Activated B cell treated with CpG ODN at 0.5 μM for 24 hours (primary cell): ENCODE data around the gene CDK14. TPM values are rescaled to one million over a fixed set of nuclear protein-coding genes. Genes with fewer than 3 reads are reported as not detected.

Experiments used
- ATAC-seq: fragments of 200-7000 bp; cut with Tn5 transposase; one replicate; pipeline ENCODE4 v1.10.0; 2021; ENCODE audit warnings: low read depth, mild to moderate bottlenecking, moderate library complexity
- CTCF ChIA-PET: fragments of 350-600 bp; sonication (Branson Sonifier 250); formaldehyde crosslinking; loops from one replicate; lab custom pipeline; 2021; ENCODE audit warnings: antibody characterized with exemption; lab: Charles Lee
- POLR2A ChIA-PET: fragments of 350-600 bp; sonication (Branson Sonifier 250); formaldehyde crosslinking; loops from one replicate; lab custom pipeline; 2021; ENCODE audit warnings: antibody characterized with exemption; lab: Charles Lee
- DNase-seq: peaks from one replicate; pipeline ENCODE4 v3.0.0; 2022
- H3K27ac Mint-ChIP-seq: one replicate; pipeline ENCODE4 v1.8.0; 2020; ENCODE audit warnings: mixed read lengths
- H3K27me3 Mint-ChIP-seq: one replicate; pipeline ENCODE4 v1.8.0; 2021; ENCODE audit warnings: mixed read lengths
- H3K36me3 Mint-ChIP-seq: one replicate; pipeline ENCODE4 v1.8.0; 2021; ENCODE audit warnings: low read depth, mixed read lengths
- H3K4me1 Mint-ChIP-seq: one replicate; pipeline ENCODE4 v1.8.0; 2021; ENCODE audit warnings: mixed read lengths
- H3K4me3 Mint-ChIP-seq: one replicate; pipeline ENCODE4 v1.8.0; 2020; ENCODE audit warnings: mild to moderate bottlenecking, mixed read lengths
- H3K9me3 Mint-ChIP-seq: one replicate; pipeline ENCODE4 v1.8.0; 2020; ENCODE audit warnings: mixed read lengths
- intact Hi-C: fragments of 100-400 bp; cut with micrococcal nuclease; formaldehyde crosslinking; loops from one replicate; pipeline ENCODE4 v1.15.1; 2024
- total RNA-seq: library from RNA; stranded (reverse); gene quantifications from 2 replicates; pipeline ENCODE4 v1.2.3, GENCODE V29; 2022
- TF ChIP-seq, protein P1 (sequence below): fragments of 200-600 bp; IDR thresholded peaks from one replicate; pipeline ENCODE4 v1.8.0; 2022; ENCODE audit warnings: antibody characterized with exemption, mild to moderate bottlenecking

Gene CDK14
- total RNA-seq, 1 donor from 2014 or later = 140 TPM

DNA sequence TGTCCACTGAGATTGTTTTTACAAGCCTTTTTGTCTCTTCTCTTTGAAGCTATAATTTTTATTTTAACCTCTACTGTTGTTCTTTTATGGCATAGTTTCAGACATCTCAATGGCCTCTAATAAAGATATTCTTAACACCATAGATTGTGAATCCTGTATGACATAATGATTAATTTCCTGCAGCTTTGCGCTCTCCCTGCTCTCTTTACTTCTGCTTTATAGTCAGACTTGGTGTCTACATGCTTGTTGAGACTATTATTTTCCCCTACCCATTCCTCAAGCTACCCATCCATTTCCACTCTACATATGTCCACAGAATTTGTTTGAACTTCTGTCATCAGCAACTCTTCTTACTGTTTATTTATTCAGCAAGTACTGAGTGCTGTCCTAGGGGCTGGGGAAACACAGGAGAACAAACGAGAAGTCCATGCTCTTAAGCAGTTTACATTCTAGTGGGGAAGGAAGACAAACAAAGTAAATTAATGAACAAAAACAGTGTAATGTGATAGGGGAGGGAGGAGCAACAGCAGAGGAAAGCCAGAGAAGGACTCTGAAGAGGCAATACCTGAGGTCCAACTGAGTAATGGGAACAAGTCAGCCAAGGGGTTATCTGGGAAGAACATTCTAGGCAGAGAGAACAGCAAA, 110.1 kb downstream of the CDK14 start:
- no peak for ATAC-seq
- no peak overlapping the region for H3K4me3 Mint-ChIP-seq
- peak overlapping the region; percentile 60 for H3K27ac Mint-ChIP-seq
- H3K9me3 Mint-ChIP-seq = no peaks in the 10 kb centered on the region
- H3K36me3 Mint-ChIP-seq = peaks cover 2% of the 10 kb centered on the region
- peaks cover 65% of the 10 kb centered on the region for H3K4me1 Mint-ChIP-seq
- TF ChIP-seq, protein P1, sequence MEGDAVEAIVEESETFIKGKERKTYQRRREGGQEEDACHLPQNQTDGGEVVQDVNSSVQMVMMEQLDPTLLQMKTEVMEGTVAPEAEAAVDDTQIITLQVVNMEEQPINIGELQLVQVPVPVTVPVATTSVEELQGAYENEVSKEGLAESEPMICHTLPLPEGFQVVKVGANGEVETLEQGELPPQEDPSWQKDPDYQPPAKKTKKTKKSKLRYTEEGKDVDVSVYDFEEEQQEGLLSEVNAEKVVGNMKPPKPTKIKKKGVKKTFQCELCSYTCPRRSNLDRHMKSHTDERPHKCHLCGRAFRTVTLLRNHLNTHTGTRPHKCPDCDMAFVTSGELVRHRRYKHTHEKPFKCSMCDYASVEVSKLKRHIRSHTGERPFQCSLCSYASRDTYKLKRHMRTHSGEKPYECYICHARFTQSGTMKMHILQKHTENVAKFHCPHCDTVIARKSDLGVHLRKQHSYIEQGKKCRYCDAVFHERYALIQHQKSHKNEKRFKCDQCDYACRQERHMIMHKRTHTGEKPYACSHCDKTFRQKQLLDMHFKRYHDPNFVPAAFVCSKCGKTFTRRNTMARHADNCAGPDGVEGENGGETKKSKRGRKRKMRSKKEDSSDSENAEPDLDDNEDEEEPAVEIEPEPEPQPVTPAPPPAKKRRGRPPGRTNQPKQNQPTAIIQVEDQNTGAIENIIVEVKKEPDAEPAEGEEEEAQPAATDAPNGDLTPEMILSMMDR = no peak
- ChIA-PET CTCF (interaction anchor here (1.1 to 4.6 kb wide), 2 partner anchors 44 to 329 kb away, joined by 3 to 59 read pairs; no protein-coding TSS in a partner anchor), POLR2A (interaction anchor here (1.1 to 1.2 kb wide), 2 partner anchors 11 to 327 kb away, joined by 3 to 5 read pairs; no protein-coding TSS in a partner anchor)
- no peaks in the 10 kb centered on the region for H3K27me3 Mint-ChIP-seq
- DNase-seq = no peak
- intact Hi-C loops = loop anchor here (5.0 kb wide), 4 partner anchors 154 to 931 kb away; no protein-coding TSS in a partner anchor

DNA sequence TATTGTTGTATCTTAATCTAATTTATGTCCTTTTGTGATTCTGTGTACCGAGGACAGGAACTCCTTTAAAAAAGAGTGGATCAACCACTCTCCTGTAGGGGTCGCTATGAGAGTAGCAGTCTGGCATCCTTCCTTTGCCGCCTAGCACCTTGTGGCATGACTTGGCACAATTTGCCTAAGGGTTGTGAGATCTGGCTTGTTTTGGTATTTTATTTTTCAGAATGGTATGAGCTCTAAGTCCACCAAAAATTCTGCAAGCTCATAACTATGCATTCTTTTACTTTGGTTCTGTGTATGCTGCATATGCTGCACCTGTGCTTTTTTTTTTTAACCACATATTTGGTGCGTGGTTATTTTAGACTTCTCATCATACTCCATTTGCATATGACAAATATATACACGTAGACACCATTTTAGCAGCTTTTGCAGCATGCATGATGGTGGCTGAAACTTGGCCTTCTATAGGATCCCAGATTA, 112.8 kb downstream of the CDK14 start:
- TF ChIP-seq, protein P1 = no peak
- no peak for DNase-seq
- peaks cover 81% of the 10 kb centered on the region for H3K4me1 Mint-ChIP-seq
- ChIA-PET CTCF (interaction anchor here (0.6 to 4.6 kb wide), 26 partner anchors 9 to 1227 kb away, joined by 3 to 59 read pairs (median 4); no protein-coding TSS in a partner anchor), POLR2A (interaction anchor here (0.7 to 3.4 kb wide), 19 partner anchors 8 to 325 kb away, joined by 3 to 22 read pairs (median 4); partner anchors contain the start of gene CDK14)
- H3K36me3 Mint-ChIP-seq = peaks cover 2% of the 10 kb centered on the region
- intact Hi-C loops = loop anchor here (1.0 to 5.0 kb wide), 14 partner anchors 19 to 928 kb away; partner anchors contain the start of gene GTPBP10
- H3K9me3 Mint-ChIP-seq = no peaks in the 10 kb centered on the region
- H3K27me3 Mint-ChIP-seq = no peaks in the 10 kb centered on the region
- peak overlapping the region; percentile 86 for H3K4me3 Mint-ChIP-seq
- H3K27ac Mint-ChIP-seq = peak overlapping the region; percentile 96
- ATAC-seq = peak; percentile 40

DNA sequence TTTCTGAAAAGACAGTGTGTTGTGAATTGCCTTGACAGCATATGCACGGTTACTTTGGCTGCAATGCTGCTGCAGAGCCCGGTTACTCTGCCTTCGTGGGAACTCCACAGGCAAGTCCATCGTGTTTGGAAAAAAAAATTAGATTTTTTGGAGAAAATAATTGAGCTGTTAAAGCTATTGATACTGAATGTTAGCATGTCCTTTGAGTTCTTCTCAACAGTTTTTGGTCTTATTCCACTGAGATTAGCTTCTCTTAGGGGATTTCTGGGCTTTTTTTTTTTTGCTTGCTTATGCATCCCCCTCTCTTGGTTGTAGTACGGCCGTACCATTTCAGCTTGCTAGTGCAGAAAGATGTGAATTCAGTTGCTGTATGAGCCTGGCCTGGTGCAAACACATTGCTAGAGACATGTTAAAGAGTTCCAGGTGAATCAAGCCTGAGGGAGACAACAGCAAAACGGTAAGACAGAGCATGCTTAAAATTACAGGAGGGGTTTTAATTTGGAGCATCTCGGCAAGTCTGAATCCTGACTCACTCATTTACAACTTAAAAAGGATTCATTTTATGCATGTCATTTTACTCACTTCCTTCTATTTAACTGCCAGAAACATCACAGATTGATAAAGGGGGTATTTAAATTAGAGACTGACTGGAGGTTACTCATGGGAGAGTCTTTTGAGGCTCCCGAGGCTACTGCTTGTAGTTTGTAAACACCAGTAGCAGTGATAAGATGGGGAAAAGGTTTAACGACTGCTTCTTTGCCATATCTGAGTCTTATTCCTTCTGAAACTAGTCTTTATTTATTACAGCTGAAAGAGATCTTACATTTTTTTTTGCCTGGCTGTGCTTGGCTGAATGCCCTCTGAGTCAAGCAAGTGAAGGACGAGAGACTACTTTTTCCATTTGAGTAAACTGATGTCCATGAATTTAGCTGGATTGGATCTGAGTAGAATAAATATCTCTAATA, 113.7 kb downstream of the CDK14 start:
- ChIA-PET CTCF (interaction anchor here (0.6 to 4.6 kb wide), 26 partner anchors 9 to 1227 kb away, joined by 3 to 59 read pairs (median 4); partner anchors contain the start of gene CDK14), POLR2A (interaction anchor here (0.6 to 3.4 kb wide), 20 partner anchors 9 to 1737 kb away, joined by 3 to 22 read pairs (median 5); partner anchors contain the start of genes CDK14 and GATAD1)
- Mint-ChIP-seq H3K27me3 (no peaks in the 10 kb centered on the region), H3K4me3 (peak overlapping the region; percentile 86), H3K9me3 (no peaks in the 10 kb centered on the region), H3K27ac (peak overlapping the region; percentile 96), H3K36me3 (peaks cover 2% of the 10 kb centered on the region), H3K4me1 (peaks cover 88% of the 10 kb centered on the region)
- TF ChIP-seq, protein P1 = no peak
- DNase-seq (peak; percentile 33), ATAC-seq (peak; percentile 73)
- intact Hi-C loops = loop anchor here (1.0 to 5.0 kb wide), 17 partner anchors 10 to 1233 kb away; partner anchors contain the start of genes AKAP9, CDK14 and GTPBP10

DNA sequence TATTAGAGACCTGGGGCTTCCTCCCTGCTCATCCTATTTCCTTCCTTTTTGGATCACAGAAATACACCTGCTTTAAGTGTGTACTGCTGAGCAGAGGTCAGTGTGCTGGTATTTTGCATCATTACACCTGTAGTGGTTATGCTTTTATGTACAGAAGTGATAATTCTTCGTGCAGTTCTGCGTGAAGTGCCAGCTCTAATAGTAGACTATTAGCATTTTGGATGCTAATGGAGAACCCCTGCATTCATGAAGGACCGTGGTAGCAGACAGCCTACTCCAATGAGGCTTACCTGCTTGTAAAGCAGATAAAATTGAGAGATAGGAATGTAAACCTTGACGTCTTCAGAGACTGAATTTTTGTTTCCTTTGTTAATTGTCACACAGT, 114.3 kb downstream of the CDK14 start:
- TF ChIP-seq, protein P1 = no peak
- Mint-ChIP-seq H3K27me3 (no peaks in the 10 kb centered on the region), H3K9me3 (no peaks in the 10 kb centered on the region), H3K27ac (peak overlapping the region; percentile 96), H3K4me3 (peak overlapping the region; percentile 86), H3K4me1 (peaks cover 92% of the 10 kb centered on the region), H3K36me3 (peaks cover 2% of the 10 kb centered on the region)
- DNase-seq = no peak
- no peak for ATAC-seq
- CTCF ChIA-PET = interaction anchor here (1.3 to 2.8 kb wide), 4 partner anchors 10 to 114 kb away, joined by 4 to 23 read pairs (median 10); partner anchors contain the start of gene CDK14
- POLR2A ChIA-PET = interaction anchor here (0.6 to 3.4 kb wide), 7 partner anchors 9 to 1737 kb away, joined by 5 to 22 read pairs (median 15); partner anchors contain the start of gene GATAD1
- intact Hi-C loops = loop anchor here (1.0 to 5.0 kb wide), 5 partner anchors 9 to 1232 kb away; partner anchors contain the start of genes AKAP9 and CDK14
